HG02840 (cell line): ENCODE results near the gene LCK.
"Not testable (repeated sequence)": the region's sequence is repeated elsewhere in the genome, so short reads cannot be mapped to it uniquely, and the experiment has no call there.

Experiments used
- ATAC-seq: cut with Tn5 transposase; IDR thresholded peaks from one replicate; pipeline ENCODE4 v1.9.1; 2021; ENCODE audit warnings: mild to moderate bottlenecking, moderate library complexity, moderate number of reproducible peaks; ENCODE audit not compliant: unreplicated experiment, low FRiP score

Gene LCK

GRCh38 chr1:32272557-32273390, 21.7 kb downstream of the LCK start:
- ATAC-seq = no peak

DNA sequence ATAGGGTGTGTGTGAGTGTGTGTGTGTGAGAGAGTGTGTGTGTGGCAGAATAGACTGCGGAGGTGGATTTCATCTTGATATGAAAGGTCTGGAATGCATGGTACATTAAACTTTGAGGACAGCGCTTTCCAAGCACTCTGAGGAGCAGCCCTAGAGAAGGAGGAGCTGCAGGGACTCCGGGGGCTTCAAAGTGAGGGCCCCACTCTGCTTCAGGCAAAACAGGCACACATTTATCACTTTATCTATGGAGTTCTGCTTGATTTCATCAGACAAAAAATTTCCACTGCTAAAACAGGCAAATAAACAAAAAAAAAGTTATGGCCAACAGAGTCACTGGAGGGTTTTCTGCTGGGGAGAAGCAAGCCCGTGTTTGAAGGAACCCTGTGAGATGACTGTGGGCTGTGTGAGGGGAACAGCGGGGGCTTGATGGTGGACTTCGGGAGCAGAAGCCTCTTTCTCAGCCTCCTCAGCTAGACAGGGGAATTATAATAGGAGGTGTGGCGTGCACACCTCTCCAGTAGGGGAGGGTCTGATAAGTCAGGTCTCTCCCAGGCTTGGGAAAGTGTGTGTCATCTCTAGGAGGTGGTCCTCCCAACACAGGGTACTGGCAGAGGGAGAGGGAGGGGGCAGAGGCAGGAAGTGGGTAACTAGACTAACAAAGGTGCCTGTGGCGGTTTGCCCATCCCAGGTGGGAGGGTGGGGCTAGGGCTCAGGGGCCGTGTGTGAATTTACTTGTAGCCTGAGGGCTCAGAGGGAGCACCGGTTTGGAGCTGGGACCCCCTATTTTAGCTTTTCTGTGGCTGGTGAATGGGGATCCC, 22.5 kb downstream of the LCK start:
- ATAC-seq = no peak

DNA sequence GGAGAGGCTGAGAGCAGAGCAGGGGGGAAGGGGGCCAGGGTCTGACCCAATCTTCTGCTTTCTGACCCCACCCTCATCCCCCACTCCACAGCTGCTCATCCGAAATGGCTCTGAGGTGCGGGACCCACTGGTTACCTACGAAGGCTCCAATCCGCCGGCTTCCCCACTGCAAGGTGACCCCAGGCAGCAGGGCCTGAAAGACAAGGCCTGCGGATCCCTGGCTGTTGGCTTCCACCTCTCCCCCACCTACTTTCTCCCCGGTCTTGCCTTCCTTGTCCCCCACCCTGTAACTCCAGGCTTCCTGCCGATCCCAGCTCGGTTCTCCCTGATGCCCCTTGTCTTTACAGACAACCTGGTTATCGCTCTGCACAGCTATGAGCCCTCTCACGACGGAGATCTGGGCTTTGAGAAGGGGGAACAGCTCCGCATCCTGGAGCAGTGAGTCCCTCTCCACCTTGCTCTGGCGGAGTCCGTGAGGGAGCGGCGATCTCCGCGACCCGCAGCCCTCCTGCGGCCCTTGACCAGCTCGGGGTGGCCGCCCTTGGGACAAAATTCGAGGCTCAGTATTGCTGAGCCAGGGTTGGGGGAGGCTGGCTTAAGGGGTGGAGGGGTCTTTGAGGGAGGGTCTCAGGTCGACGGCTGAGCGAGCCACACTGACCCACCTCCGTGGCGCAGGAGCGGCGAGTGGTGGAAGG, 23.7 kb downstream of the LCK start:
- no peak for ATAC-seq

- no peak for ATAC-seq
Measured at GRCh38 chr1:32275424-32275823, 24.4 kb downstream of the LCK start.

GRCh38 chr1:32276032-32276782, 25.1 kb downstream of the LCK start:
- no peak for ATAC-seq

- ATAC-seq = not testable (repeated sequence)
Measured at GRCh38 chr1:32284777-32285176, 33.7 kb downstream of the LCK start.

- ATAC-seq = no peak
Measured at GRCh38 chr1:32285658-32286057, 34.6 kb downstream of the LCK start.

DNA sequence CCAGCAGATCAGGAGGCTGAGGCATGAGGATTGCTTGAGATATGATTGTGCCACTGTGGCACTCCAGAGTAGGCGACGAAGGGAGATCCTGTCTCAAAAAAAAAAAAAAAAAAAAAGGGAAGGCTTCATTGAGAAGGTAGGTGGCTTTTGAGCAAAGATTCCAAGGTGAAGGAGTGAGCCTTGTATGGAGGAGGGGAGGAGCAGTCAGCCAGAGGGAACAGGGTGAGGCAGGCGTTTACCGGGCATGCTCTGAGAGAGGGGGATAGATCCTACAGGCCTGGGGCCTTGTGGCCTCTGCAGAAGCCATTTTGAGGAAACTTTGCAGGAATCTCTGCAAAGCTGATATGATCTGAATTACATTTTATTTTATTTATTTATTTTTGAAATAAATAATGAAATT, 35.7 kb downstream of the LCK start:
- no peak for ATAC-seq

- ATAC-seq = no peak
Measured at GRCh38 chr1:32289256-32289655, 38.2 kb downstream of the LCK start.

DNA sequence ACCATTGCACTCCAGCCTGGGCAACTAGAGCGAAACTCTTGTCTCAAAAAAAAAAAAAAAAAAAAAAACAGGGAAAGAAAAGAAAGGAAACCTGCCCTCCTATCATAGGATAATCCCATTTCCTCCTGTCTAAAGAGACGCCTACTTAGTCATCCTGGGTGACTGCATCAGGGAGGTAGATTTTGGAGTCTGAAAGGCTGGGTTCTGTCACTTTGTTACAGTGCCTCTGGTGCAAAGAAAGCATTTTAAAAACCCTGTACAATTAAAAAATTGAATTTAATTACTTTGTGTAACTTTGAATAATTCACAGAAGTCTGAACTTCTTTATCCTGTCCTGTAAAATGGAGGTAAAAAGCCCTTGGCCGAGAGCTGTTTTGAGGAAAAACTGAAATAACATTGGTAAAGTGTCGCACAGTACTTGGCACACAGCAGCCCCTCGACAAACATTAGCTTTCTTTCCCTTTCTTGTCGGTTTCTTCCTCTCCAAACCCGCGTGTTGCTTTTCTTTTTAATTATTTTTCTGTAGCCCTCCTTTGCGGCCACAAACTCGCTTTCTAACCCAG, 40.2 kb downstream of the LCK start:
- ATAC-seq = no peak

DNA sequence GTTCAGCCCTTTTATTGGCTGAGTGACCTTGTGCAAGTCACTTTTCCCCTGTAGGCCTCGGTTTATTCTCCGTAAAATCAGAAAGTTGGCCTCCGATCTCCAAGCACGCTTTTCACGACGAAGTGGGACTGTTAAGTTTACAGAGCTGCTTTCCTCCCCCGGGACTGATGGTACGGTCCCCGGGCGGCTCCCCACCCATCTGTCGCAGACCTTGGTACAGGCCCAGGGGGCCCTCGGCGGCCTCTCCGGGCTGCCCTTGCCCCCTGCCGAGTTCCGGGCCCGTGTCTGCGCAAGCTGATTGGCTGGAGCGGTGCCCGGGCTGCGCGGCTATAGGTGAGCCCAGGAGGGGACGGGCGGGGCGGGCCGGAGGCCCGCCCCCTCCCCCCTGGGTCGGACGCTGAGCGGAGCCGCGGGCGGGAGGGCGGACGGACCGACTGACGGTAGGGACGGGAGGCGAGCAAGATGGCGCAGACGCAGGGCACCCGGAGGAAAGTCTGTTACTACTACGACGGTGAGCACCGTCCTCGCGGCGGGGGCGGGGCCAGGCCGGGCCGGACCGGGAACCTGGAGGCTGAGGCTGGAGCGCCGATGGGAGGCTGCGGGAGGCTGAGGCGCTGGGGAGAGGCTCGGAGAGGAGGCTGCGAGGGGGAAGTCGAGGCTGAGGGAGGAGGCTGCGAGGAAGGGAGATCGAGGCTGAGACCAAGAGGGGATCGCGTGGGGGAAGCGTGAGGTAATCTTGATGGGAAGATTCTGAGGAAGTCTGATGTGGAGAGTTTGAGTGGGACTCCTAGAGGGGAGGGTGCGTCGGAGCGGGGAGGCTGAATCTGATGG, 40.9 kb downstream of the LCK start, which contains the start of gene HDAC1:
Gene HDAC1 (plus strand): TSS at position 376 of the 831 bp plus-strand sequence. CDS start 87 bp downstream, at position 463.
- peak; percentile 96 for ATAC-seq

- not testable (repeated sequence) for ATAC-seq
Measured at GRCh38 chr1:32298211-32298610, 47.1 kb downstream of the LCK start.

- ATAC-seq = no peak
Measured at GRCh38 chr1:32299327-32299726, 48.3 kb downstream of the LCK start.

GRCh38 chr1:32303358-32303757, 52.3 kb downstream of the LCK start:
- ATAC-seq = no peak

DNA sequence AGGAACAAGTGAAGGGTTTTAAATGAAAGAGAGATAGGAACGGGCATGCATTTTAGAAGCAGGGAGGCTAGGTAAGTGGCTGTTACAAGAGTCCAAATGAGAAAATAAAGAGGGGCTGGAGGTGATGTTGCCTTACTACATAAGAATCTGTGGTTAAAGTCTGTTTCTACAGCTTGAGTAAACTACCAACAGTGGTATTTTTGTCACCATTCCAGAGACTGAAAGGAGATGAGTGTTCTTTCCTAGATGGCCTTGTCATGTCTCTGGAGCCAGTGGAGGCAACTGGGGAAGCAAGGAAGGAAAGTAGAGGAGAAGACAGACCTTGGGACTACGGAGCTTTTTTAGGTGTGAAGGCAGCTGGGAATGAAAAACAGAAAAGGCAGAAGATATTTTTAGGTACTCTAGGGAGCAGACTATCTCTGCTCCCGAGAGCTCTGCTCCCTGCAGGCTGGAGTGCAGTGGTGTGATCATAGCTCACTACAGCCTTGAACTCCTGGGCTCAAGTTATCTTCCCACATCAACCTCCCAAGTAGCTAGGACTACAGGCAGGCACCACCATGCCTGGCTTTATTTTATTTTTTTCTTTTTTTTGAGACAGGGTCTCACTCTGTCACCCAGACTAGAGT, 53.0 kb downstream of the LCK start:
- no peak for ATAC-seq

DNA sequence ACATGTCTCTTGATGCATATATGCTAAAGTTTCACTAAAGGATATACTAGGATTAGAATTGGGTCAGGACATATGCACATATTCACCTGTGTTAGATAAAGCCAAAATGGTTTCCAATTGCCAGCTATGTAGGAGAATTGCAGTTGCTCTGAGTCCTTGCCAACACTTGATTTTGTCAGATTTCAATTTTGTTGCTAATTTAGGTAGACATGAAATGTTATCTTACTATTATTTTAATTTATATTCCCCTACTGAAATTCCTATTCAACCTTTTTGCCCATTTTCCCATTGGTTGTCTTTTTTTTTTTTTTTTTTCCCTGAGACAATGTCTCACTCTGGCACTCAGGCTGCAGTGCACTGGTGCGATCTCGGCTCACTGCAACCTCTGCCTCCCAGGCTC, 54.2 kb downstream of the LCK start:
- ATAC-seq = no peak

DNA sequence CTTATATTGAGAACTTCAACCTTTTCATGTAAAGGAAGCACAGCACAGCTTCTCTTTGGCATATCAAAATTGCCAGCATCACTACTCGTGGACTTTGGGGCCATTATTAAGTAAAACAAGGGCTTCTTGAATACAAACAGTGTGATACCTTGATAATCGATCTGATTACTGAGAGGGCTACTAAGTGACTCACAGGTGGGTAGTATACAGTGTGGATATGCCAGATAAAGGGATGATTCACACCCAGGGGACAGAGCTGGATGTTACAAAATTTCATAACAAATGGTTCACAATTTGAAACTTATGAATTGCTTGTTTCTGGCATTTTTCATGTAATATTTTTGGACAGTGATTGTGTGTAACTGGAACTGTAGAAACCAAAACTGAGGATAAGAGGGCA, 56.3 kb downstream of the LCK start:
- no peak for ATAC-seq

DNA sequence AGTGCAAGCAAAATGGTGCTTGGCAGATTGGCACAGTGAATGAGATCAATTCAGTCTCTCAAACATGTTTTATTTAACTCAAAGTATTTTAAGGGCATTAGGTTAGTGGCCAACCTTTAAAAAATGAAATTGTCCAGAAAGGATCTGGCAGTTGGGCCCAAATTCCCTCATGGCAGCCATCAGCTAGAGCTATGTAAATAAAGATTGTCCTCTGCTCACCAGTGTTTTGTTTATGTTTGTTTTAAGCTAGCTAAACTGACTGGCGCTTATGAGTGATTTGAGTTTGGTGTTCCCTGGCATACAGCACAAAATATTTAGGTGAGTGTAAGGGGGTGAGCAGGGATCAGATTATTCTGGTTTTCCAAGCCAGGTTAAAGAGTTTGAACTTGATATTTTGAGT, 58.9 kb downstream of the LCK start:
- ATAC-seq = no peak
